Muscle layer of colon (tissue), 2 donors: ENCODE results near the gene PBX3.

ENCODE experiments used
- H3K27ac ChIP-seq: one replicate; pipeline ENCODE4 v1.7.0; 2013; ENCODE audit warnings: low read depth, mild to moderate bottlenecking, low read length, moderate library complexity
- H3K27me3 ChIP-seq, 2 donors: one replicate each; pipeline ENCODE4 v1.7.0; 2013; ENCODE audit warnings: low read length in 2 of 2, mild to moderate bottlenecking in 2 of 2; ENCODE audit not compliant: insufficient read depth in 2 of 2, control insufficient read depth in 1 of 2
- H3K36me3 ChIP-seq: one replicate; pipeline ENCODE4 v1.7.0; 2013; ENCODE audit warnings: mild to moderate bottlenecking, low read length; ENCODE audit not compliant: insufficient read depth
- H3K4me1 ChIP-seq: one replicate; pipeline ENCODE4 v1.7.0; 2013; ENCODE audit warnings: mild to moderate bottlenecking, low read length; ENCODE audit not compliant: insufficient read depth
- H3K4me3 ChIP-seq, 2 donors: one replicate each; pipeline ENCODE4 v1.7.0; 2013; ENCODE audit warnings: low read length in 2 of 2, low read depth in 1 of 2, mild to moderate bottlenecking in 1 of 2, moderate library complexity in 1 of 2
- H3K9ac ChIP-seq: one replicate; pipeline ENCODE4 v1.7.0; 2013; ENCODE audit warnings: low read length
- H3K9me3 ChIP-seq: one replicate; pipeline ENCODE4 v1.7.0; 2013; ENCODE audit warnings: mild to moderate bottlenecking, low read length
- donor health status: abdominal sarcoma.
- donor health status: Adenocarcinoma of cecum.

The PBX3 gene

GRCh38 chr9:125911861-125912644 lies 164.9 kb downstream of the PBX3 start:
- Histone ChIP-seq H3K9me3 (no peaks in the 10 kb centered on the region), H3K9ac (no peak overlapping the region), H3K27ac (no peak overlapping the region), H3K4me3 (no peak overlapping the region), H3K36me3 (peaks cover 7% of the 10 kb centered on the region), H3K27me3 (no peaks in the 10 kb centered on the region), H3K4me1 (peaks cover 24% of the 10 kb centered on the region)

GRCh38 chr9:125912667-125913066 lies 165.5 kb downstream of the PBX3 start:
- no peak overlapping the region for H3K27ac ChIP-seq

GRCh38 chr9:125913551-125913950 lies 166.4 kb downstream of the PBX3 start:
- H3K9me3 ChIP-seq, result no peaks in the 10 kb centered on the region
- H3K36me3 ChIP-seq, result peaks cover 7% of the 10 kb centered on the region
- no peak overlapping the region for H3K4me3 ChIP-seq
- no peaks in the 10 kb centered on the region for H3K27me3 ChIP-seq
- H3K27ac ChIP-seq, result no peak overlapping the region
- no peak overlapping the region for H3K9ac ChIP-seq
- H3K4me1 ChIP-seq, result peaks cover 24% of the 10 kb centered on the region

More at GRCh38 chr9:125912667-125913066, 165.5 kb downstream of the PBX3 start:
- Histone ChIP-seq H3K9me3 (no peaks in the 10 kb centered on the region), H3K27me3 (no peaks in the 10 kb centered on the region), H3K4me1 (peaks cover 24% of the 10 kb centered on the region), H3K4me3 (no peak overlapping the region), H3K36me3 (peaks cover 7% of the 10 kb centered on the region), H3K9ac (no peak overlapping the region)

- Histone ChIP-seq H3K36me3 (peaks cover 7% of the 10 kb centered on the region), H3K4me3 (no peak overlapping the region), H3K4me1 (peaks cover 16% of the 10 kb centered on the region), H3K27ac (no peak overlapping the region), H3K9me3 (no peaks in the 10 kb centered on the region), H3K9ac (no peak overlapping the region), H3K27me3 (no peaks in the 10 kb centered on the region)
Observed at GRCh38 chr9:125914411-125914810, 167.2 kb downstream of the PBX3 start.

- H3K4me1 ChIP-seq, result peaks cover 13% of the 10 kb centered on the region
Observed at GRCh38 chr9:125915606-125916005, 168.4 kb downstream of the PBX3 start.

GRCh38 chr9:125919565-125919964 lies 172.4 kb downstream of the PBX3 start:
- no peaks in the 10 kb centered on the region for H3K9me3 ChIP-seq
- no peaks in the 10 kb centered on the region for H3K27me3 ChIP-seq
- no peak overlapping the region for H3K4me3 ChIP-seq
- H3K27ac ChIP-seq, result no peak overlapping the region
- peaks cover 7% of the 10 kb centered on the region for H3K36me3 ChIP-seq
- no peak overlapping the region for H3K9ac ChIP-seq
- H3K4me1 ChIP-seq, result peaks cover 7% of the 10 kb centered on the region

More at GRCh38 chr9:125915606-125916005, 168.4 kb downstream of the PBX3 start:
- Histone ChIP-seq H3K9ac (no peak overlapping the region), H3K36me3 (peaks cover 7% of the 10 kb centered on the region), H3K9me3 (no peaks in the 10 kb centered on the region), H3K4me3 (no peak overlapping the region), H3K27ac (no peak overlapping the region), H3K27me3 (no peaks in the 10 kb centered on the region)

GRCh38 chr9:125920402-125920801 lies 173.2 kb downstream of the PBX3 start:
- Histone ChIP-seq H3K27me3 (no peaks in the 10 kb centered on the region), H3K36me3 (peaks cover 7% of the 10 kb centered on the region), H3K4me3 (no peak overlapping the region), H3K9me3 (no peaks in the 10 kb centered on the region), H3K27ac (no peak overlapping the region), H3K4me1 (peaks cover 6% of the 10 kb centered on the region), H3K9ac (no peak overlapping the region)

GRCh38 chr9:125922854-125923253 lies 175.7 kb downstream of the PBX3 start:
- Histone ChIP-seq H3K36me3 (no peaks in the 10 kb centered on the region), H3K4me3 (no peak overlapping the region), H3K9ac (no peak overlapping the region), H3K27me3 (no peaks in the 10 kb centered on the region), H3K27ac (no peak overlapping the region), H3K4me1 (peaks cover 6% of the 10 kb centered on the region), H3K9me3 (no peaks in the 10 kb centered on the region)

GRCh38 chr9:125924351-125924750 lies 177.2 kb downstream of the PBX3 start:
- Histone ChIP-seq H3K36me3 (no peaks in the 10 kb centered on the region), H3K9me3 (no peaks in the 10 kb centered on the region), H3K4me1 (peaks cover 6% of the 10 kb centered on the region), H3K4me3 (no peak overlapping the region), H3K9ac (no peak overlapping the region), H3K27me3 (no peaks in the 10 kb centered on the region), H3K27ac (no peak overlapping the region)

GRCh38 chr9:125926936-125927335 lies 179.8 kb downstream of the PBX3 start:
- Histone ChIP-seq H3K4me3 (no peak overlapping the region), H3K4me1 (peaks cover 1% of the 10 kb centered on the region), H3K27ac (no peak overlapping the region), H3K9ac (no peak overlapping the region), H3K36me3 (no peaks in the 10 kb centered on the region), H3K9me3 (no peaks in the 10 kb centered on the region), H3K27me3 (no peaks in the 10 kb centered on the region)

GRCh38 chr9:125929846-125930245 lies 182.7 kb downstream of the PBX3 start:
- Histone ChIP-seq H3K9me3 (no peaks in the 10 kb centered on the region), H3K4me1 (peaks cover 8% of the 10 kb centered on the region), H3K27me3 (no peaks in the 10 kb centered on the region), H3K27ac (no peak overlapping the region), H3K9ac (no peak overlapping the region), H3K36me3 (peaks cover 4% of the 10 kb centered on the region), H3K4me3 (no peak overlapping the region)

GRCh38 chr9:125931211-125931610 lies 184.0 kb downstream of the PBX3 start:
- no peaks in the 10 kb centered on the region for H3K9me3 ChIP-seq
- H3K36me3 ChIP-seq, result peaks cover 15% of the 10 kb centered on the region
- H3K27ac ChIP-seq, result no peak overlapping the region
- no peaks in the 10 kb centered on the region for H3K27me3 ChIP-seq
- H3K4me3 ChIP-seq, result no peak overlapping the region
- H3K9ac ChIP-seq, result no peak overlapping the region
- H3K4me1 ChIP-seq, result peaks cover 8% of the 10 kb centered on the region
